Left lung (tissue), 10 donors: ENCODE data around the gene ARL5C. TPM values are rescaled to one million over a fixed set of nuclear protein-coding genes. Genes with fewer than 3 reads are reported as not detected.

Experiments
- ATAC-seq: fragments of 200-7000 bp; cut with Tn5 transposase; one replicate; pipeline ENCODE4 v1.9.1; 2020; ENCODE audit warnings: moderate library complexity
- DNase-seq, 4 donors: peaks; one replicate each; pipeline ENCODE4 v3.0.0-alpha.2; 2013 to 2020
- H3K27ac ChIP-seq, 2 donors: fragments of 200-600 bp; sonication (generic) in 1 of 2; one replicate each; pipeline versions ENCODE4 v1.5.0 to v1.8.0; 2020 to 2021
- H3K27me3 ChIP-seq, 2 donors: fragments of 200-600 bp; sonication (generic) in 1 of 2; one replicate each; pipeline versions ENCODE4 v1.5.0 to v1.8.0; 2020 to 2021
- H3K36me3 ChIP-seq, 2 donors: fragments of 200-600 bp; sonication (generic) in 1 of 2; one replicate each; pipeline versions ENCODE4 v1.5.0 to v1.8.0; 2020 to 2021
- H3K4me1 ChIP-seq, 2 donors: fragments of 200-600 bp; one replicate each; pipeline ENCODE4 v1.8.0; 2021
- H3K4me3 ChIP-seq, 2 donors: fragments of 200-600 bp; sonication (generic) in 1 of 2; one replicate each; pipeline versions ENCODE4 v1.5.0 to v1.8.0; 2020 to 2021; ENCODE audit warnings: mild to moderate bottlenecking in 1 of 2
- H3K9me3 ChIP-seq, 2 donors: fragments of 200-600 bp; sonication (generic) in 1 of 2; one replicate each; pipeline versions ENCODE4 v1.5.0 to v1.8.0; 2020 to 2021
- CTCF ChIP-seq, 2 donors: fragments of 200-600 bp; sonication (generic) in 1 of 2; IDR thresholded peaks; one replicate each; pipeline versions ENCODE4 v1.5.0 to v1.8.0; 2021; ENCODE audit warnings: antibody characterized with exemption in 2 of 2
- intact Hi-C, 2 donors: fragments of 100-400 bp; cut with DNase I; formaldehyde crosslinking; loops; one replicate each; pipeline versions ENCODE4 v1.11.2 to v1.14.2; 2022
- polyA plus RNA-seq, 6 donors: library from polyadenylated mRNA; unstranded; fragments of 120-200 nt; gene quantifications; one replicate each; pipeline ENCODE4 v1.2.1, GENCODE V29; 2013; ENCODE audit not compliant: insufficient read length in 6 of 6
- total RNA-seq, 2 donors: library from RNA; stranded (reverse); fragmentation: NEBNext Ultra II Directional; extraction: Animal tissue kit (Norgen Biotek cat#: 25700); gene quantifications; one replicate each; pipeline ENCODE4 v1.2.1, GENCODE V29; 2021
- donor health status: DM: no; HTN: yes; CAD: no.
- donor health status: DM: no; HTN: no; CAD: no.

ARL5C gene
- total and polyA plus RNA-seq, 8 donors = 0.34 to 0.69 (median 0.46) TPM; not detected in 4

DNA sequence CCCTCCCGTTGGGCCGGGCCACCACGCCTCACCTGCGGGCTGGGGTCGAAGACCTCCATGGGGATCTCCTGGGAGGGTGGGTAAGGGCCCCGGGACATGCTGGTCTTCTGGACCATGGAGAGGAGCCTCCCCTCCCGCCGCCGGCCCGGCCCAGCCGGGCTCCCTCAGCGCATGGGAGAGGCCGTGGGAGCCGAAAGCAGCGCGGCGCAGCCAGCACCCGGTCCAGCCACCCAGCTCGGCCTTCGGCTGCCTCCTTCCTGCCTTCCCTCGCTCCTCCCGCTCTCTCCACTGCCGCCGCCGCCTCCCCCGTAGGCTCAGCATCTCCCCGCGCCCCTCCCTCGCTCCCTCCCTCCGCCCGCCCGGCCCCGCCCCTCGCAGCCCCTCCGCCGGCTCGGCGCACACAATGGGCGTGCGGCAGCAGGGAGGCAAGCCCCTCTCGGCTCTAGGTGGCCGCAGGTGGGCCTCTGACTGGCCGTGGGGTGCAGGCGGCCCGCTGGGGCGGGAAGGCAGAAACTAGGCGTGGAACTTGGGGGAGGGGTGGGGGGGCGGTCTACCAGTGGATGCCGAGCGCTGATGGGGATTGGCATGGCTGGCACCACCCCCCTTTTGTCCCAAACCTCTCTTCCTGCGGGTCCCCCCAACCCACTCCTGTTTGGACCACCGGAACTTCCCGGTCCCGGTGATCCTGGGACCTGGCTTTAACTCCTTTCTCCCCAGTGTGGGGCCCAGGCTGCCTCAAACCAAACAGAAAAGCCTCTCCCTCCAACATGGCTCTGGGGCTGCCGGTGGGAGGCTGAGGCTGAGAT is 31.6 kb upstream of the ARL5C start, which contains the start of gene CACNB1:
Gene CACNB1, minus strand, starts transcription at position 290 of the 806 bp plus-strand sequence. Its CDS starts 174 bp downstream, at position 116.
- intact Hi-C loops = no loop called here
- peak within 1 kb of the TSS; percentile 77 to 97 for H3K27ac ChIP-seq
- H3K4me3 ChIP-seq = peak within 1 kb of the TSS; percentile 58 to 75
- peaks cover 28 to 73% of the 10 kb centered on the region in 2 donors for H3K4me1 ChIP-seq
- peaks cover 0 to 23% of the 10 kb centered on the region in 2 donors for H3K27me3 ChIP-seq
- no peak for TF ChIP-seq CTCF (IDR thresholded peaks at IDR 0.05)
- H3K9me3 ChIP-seq = no peaks in the 10 kb centered on the region
- ATAC-seq (peak; percentile 72), DNase-seq (peak; percentile 70 to 93 (median 82))
- peaks cover 0 to 30% of the 10 kb centered on the region in 2 donors for H3K36me3 ChIP-seq

DNA sequence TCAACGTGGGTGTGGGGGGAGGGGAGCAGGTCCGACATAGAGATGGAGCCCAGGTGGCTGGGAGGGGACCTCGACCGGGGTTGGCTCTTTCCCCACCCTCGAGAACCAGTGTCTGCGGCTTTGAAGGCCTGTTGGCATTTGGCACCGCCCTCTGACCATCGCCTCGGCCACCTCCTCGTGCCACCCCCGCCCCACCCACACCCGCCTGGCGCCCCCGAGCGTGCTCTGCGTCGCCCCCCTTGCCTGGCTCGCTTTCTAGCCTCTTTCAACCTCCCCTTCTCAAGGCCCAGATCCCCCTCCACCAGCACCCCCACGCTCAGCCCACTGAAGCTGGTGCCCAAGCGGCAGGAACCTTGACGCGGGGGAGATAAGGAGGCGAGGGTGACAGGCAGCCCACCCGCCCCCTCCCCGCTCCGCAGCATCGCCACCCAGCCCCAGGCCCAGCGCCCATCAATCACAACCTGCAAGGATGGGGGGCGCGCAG is 30.9 kb upstream of the ARL5C start:
- Histone ChIP-seq H3K4me1 (peaks cover 26 to 66% of the 10 kb centered on the region in 2 donors), H3K4me3 (peak overlapping the region; percentile 58 to 75)
- DNase-seq = peak in 2 of 4 donors; percentile 81 to 85

GRCh38 chr17:39196241-39196807 is 30.4 kb upstream of the ARL5C start:
- peaks cover 20 to 61% of the 10 kb centered on the region in 2 donors for H3K4me1 ChIP-seq
- H3K9me3 ChIP-seq = no peaks in the 10 kb centered on the region
- ATAC-seq = no peak
- H3K36me3 ChIP-seq = peaks cover 0 to 30% of the 10 kb centered on the region in 2 donors
- H3K27me3 ChIP-seq = peaks cover 0 to 23% of the 10 kb centered on the region in 2 donors
- TF ChIP-seq CTCF (IDR thresholded peaks at IDR 0.05) = no peak
- H3K27ac ChIP-seq = peak overlapping the region; percentile 34 to 70
- no peak for DNase-seq
- H3K4me3 ChIP-seq = peak overlapping the region; percentile 58 to 75
- intact Hi-C loops = no loop called here

More for the DNA sequence above, 30.9 kb upstream of the ARL5C start:
- Histone ChIP-seq H3K27me3 (peaks cover 0 to 23% of the 10 kb centered on the region in 2 donors), H3K27ac (peak overlapping the region; percentile 66 to 77), H3K9me3 (no peaks in the 10 kb centered on the region), H3K36me3 (peaks cover 0 to 30% of the 10 kb centered on the region in 2 donors)
- no peak for TF ChIP-seq CTCF (IDR thresholded peaks at IDR 0.05)
- peak; percentile 54 for ATAC-seq
- intact Hi-C loops = no loop called here

DNA sequence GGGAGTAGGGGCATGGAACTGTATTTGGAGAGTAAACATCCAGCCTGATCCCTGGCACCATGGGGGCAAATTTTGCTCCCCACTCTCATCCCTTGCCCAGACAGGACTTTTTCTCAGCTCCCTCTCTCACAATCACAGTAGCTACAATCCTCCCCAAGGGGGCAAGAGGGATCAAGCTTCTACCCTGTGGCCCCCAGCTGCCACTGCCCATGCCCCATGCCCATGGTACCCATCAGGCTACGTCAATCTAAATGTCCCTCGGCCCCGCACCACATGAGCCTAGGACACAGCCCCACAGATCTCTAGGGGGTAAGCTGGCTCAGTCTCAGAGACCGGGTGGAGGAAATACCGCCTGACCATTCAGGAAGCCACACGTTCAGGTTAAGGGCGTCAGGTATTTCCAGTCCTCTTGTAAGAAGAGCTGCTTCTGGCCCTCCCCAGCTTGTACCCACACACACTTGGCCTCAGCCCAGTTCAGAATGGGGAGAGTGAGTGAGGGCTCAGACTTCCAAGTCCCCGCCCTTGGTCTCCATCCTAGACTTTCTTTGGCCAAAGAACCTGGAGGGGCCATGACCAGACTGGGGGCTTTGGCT is 29.7 kb upstream of the ARL5C start:
- Histone ChIP-seq H3K36me3 (peaks cover 0 to 35% of the 10 kb centered on the region in 2 donors), H3K9me3 (no peaks in the 10 kb centered on the region), H3K27ac (peak overlapping the region; percentile 43 to 73), H3K27me3 (peaks cover 0 to 23% of the 10 kb centered on the region in 2 donors), H3K4me1 (peaks cover 14 to 54% of the 10 kb centered on the region in 2 donors), H3K4me3 (peak overlapping the region in 1 of 2 donors; percentile 58)
- ATAC-seq = peak; percentile 46
- intact Hi-C loops = no loop called here
- no peak for TF ChIP-seq CTCF (IDR thresholded peaks at IDR 0.05)
- peak in 2 of 4 donors; percentile 71 to 77 for DNase-seq
